Activated CD8-positive, alpha-beta T cell treated with anti-CD3 and anti-CD28 coated beads, Interleukin-2, amount 10 ng/mL, durations not matched to agents 7 days and 5 days (primary cell): ENCODE data around the gene MLXIP. TPM values are rescaled to one million over a fixed set of nuclear protein-coding genes. Genes with fewer than 3 reads are reported as not detected.
"Not testable (repeated sequence)": the region's sequence is repeated elsewhere in the genome, so short reads cannot be mapped to it uniquely, and the experiment has no call there.

ENCODE experiments used
- ATAC-seq: fragments of 150-1000 bp; cut with Tn5 transposase; one replicate; pipeline ENCODE4 v1.10.0; 2021; ENCODE audit warnings: moderate library complexity
- CTCF ChIA-PET: fragments of 350-600 bp; sonication (Branson Sonifier 250); formaldehyde crosslinking; loops from one replicate; lab custom pipeline; 2021; ENCODE audit warnings: antibody characterized with exemption; lab: Charles Lee
- POLR2A ChIA-PET: fragments of 350-600 bp; sonication (Branson Sonifier 250); formaldehyde crosslinking; loops from one replicate; lab custom pipeline; 2021; ENCODE audit warnings: antibody characterized with exemption; lab: Charles Lee
- DNase-seq: peaks from one replicate; pipeline ENCODE4 v3.0.0-alpha.2; 2020
- H3K27ac Mint-ChIP-seq: one replicate; pipeline ENCODE4 v1.8.0; 2021; ENCODE audit warnings: mild to moderate bottlenecking, mixed read lengths
- H3K27me3 Mint-ChIP-seq: one replicate; pipeline ENCODE4 v1.8.0; 2021; ENCODE audit warnings: low read depth, mixed read lengths
- H3K36me3 Mint-ChIP-seq: one replicate; pipeline ENCODE4 v1.8.0; 2021; ENCODE audit warnings: low read depth, mixed read lengths
- H3K4me1 Mint-ChIP-seq: one replicate; pipeline ENCODE4 v1.8.0; 2021; ENCODE audit warnings: low read depth, mixed read lengths
- H3K4me3 Mint-ChIP-seq: one replicate; pipeline ENCODE4 v1.8.0; 2021; ENCODE audit warnings: mild to moderate bottlenecking, mixed read lengths
- H3K9me3 Mint-ChIP-seq: one replicate; pipeline ENCODE4 v1.8.0; 2022; ENCODE audit warnings: mixed read lengths; ENCODE audit not compliant: insufficient read depth
- total RNA-seq, 2 experiments: library from RNA; stranded (reverse); gene quantifications; one replicate each; pipeline ENCODE4 v1.2.3, GENCODE V29; 2021

MLXIP gene
- total RNA-seq, 2 experiments from 2014 or later = 38.8 to 42.7 TPM

GRCh38 chr12:122040579-122041386 lies 37.8 kb upstream of the MLXIP start:
- CTCF ChIA-PET = no interaction called here
- DNase-seq (no peak), ATAC-seq (no peak)
- Mint-ChIP-seq H3K4me1 (no peaks in the 10 kb centered on the region), H3K4me3 (no peak overlapping the region), H3K27me3 (no peaks in the 10 kb centered on the region), H3K9me3 (no peaks in the 10 kb centered on the region), H3K27ac (no peak overlapping the region), H3K36me3 (peaks cover 10% of the 10 kb centered on the region)
- POLR2A ChIA-PET = no interaction called here

GRCh38 chr12:122041458-122041857 lies 37.1 kb upstream of the MLXIP start:
- CTCF ChIA-PET = interaction anchor here (1.0 kb wide), 1 partner anchor 13 kb away, joined by 3 read pairs; no protein-coding TSS in a partner anchor
- H3K36me3 Mint-ChIP-seq, H3K27ac Mint-ChIP-seq, H3K27me3 Mint-ChIP-seq, DNase-seq, H3K4me1 Mint-ChIP-seq, H3K4me3 Mint-ChIP-seq, H3K9me3 Mint-ChIP-seq, POLR2A ChIA-PET, ATAC-seq: not testable (repeated sequence)

GRCh38 chr12:122042910-122043309 lies 35.6 kb upstream of the MLXIP start:
- no peaks in the 10 kb centered on the region for H3K27me3 Mint-ChIP-seq
- peaks cover 4% of the 10 kb centered on the region for H3K36me3 Mint-ChIP-seq
- ChIA-PET POLR2A (no interaction called here), CTCF (interaction anchor here (0.6 to 1.4 kb wide), 5 partner anchors 11 to 127 kb away, joined by 3 to 4 read pairs (median 3); no protein-coding TSS in a partner anchor)
- H3K4me3 Mint-ChIP-seq = no peak overlapping the region
- H3K9me3 Mint-ChIP-seq = no peaks in the 10 kb centered on the region
- DNase-seq = no peak
- no peaks in the 10 kb centered on the region for H3K4me1 Mint-ChIP-seq
- H3K27ac Mint-ChIP-seq = no peak overlapping the region
- ATAC-seq = no peak

- no peak overlapping the region for H3K4me3 Mint-ChIP-seq
- ChIA-PET POLR2A (no interaction called here), CTCF (interaction anchor here (0.7 to 1.4 kb wide), 2 partner anchors 11 to 80 kb away, joined by 3 read pairs; no protein-coding TSS in a partner anchor)
- no peaks in the 10 kb centered on the region for H3K4me1 Mint-ChIP-seq
- no peaks in the 10 kb centered on the region for H3K9me3 Mint-ChIP-seq
- peaks cover 4% of the 10 kb centered on the region for H3K36me3 Mint-ChIP-seq
- ATAC-seq (no peak), DNase-seq (no peak)
- H3K27me3 Mint-ChIP-seq = no peaks in the 10 kb centered on the region
- no peak overlapping the region for H3K27ac Mint-ChIP-seq
Measured at GRCh38 chr12:122043476-122043875, 35.1 kb upstream of the MLXIP start.

GRCh38 chr12:122045262-122045661 lies 33.3 kb upstream of the MLXIP start:
- CTCF ChIA-PET = interaction anchor here (1.2 kb wide), 1 partner anchor 9 kb away, joined by 3 read pairs; no protein-coding TSS in a partner anchor
- POLR2A ChIA-PET = no interaction called here
- Mint-ChIP-seq H3K27me3 (no peaks in the 10 kb centered on the region), H3K4me3 (no peak overlapping the region), H3K36me3 (peaks cover 4% of the 10 kb centered on the region), H3K9me3 (no peaks in the 10 kb centered on the region), H3K27ac (no peak overlapping the region), H3K4me1 (no peaks in the 10 kb centered on the region)
- DNase-seq = no peak
- no peak for ATAC-seq

GRCh38 chr12:122046145-122046544 lies 32.4 kb upstream of the MLXIP start:
- H3K9me3 Mint-ChIP-seq = no peaks in the 10 kb centered on the region
- ATAC-seq (no peak), DNase-seq (no peak)
- H3K27ac Mint-ChIP-seq = no peak overlapping the region
- H3K4me3 Mint-ChIP-seq = no peak overlapping the region
- CTCF ChIA-PET = interaction anchor here (0.8 to 1.2 kb wide), 2 partner anchors 9 to 77 kb away, joined by 3 to 4 read pairs; no protein-coding TSS in a partner anchor
- POLR2A ChIA-PET = no interaction called here
- no peaks in the 10 kb centered on the region for H3K4me1 Mint-ChIP-seq
- H3K36me3 Mint-ChIP-seq = peaks cover 4% of the 10 kb centered on the region
- no peaks in the 10 kb centered on the region for H3K27me3 Mint-ChIP-seq

GRCh38 chr12:122048151-122048550 lies 30.4 kb upstream of the MLXIP start:
- H3K36me3 Mint-ChIP-seq = peaks cover 4% of the 10 kb centered on the region
- no peak for DNase-seq
- ATAC-seq = no peak
- no peaks in the 10 kb centered on the region for H3K9me3 Mint-ChIP-seq
- ChIA-PET POLR2A (interaction anchor here (0.6 kb wide), 1 partner anchor 235 kb away, joined by 3 read pairs; no protein-coding TSS in a partner anchor), CTCF (interaction anchor here (1.7 kb wide), 1 partner anchor 75 kb away, joined by 12 read pairs; no protein-coding TSS in a partner anchor)
- no peak overlapping the region for H3K4me3 Mint-ChIP-seq
- H3K4me1 Mint-ChIP-seq = no peaks in the 10 kb centered on the region
- H3K27me3 Mint-ChIP-seq = no peaks in the 10 kb centered on the region
- no peak overlapping the region for H3K27ac Mint-ChIP-seq

- H3K4me1 Mint-ChIP-seq = peaks cover 9% of the 10 kb centered on the region
- no peaks in the 10 kb centered on the region for H3K36me3 Mint-ChIP-seq
- no peaks in the 10 kb centered on the region for H3K9me3 Mint-ChIP-seq
- ATAC-seq (no peak), DNase-seq (no peak)
- no peak overlapping the region for H3K4me3 Mint-ChIP-seq
- H3K27ac Mint-ChIP-seq = no peak overlapping the region
- ChIA-PET CTCF (interaction anchor here (1.2 kb wide), 1 partner anchor 141 kb away, joined by 3 read pairs; no protein-coding TSS in a partner anchor), POLR2A (interaction anchor here (1.5 kb wide), 1 partner anchor 153 kb away, joined by 3 read pairs; the partner anchor contains the start of gene B3GNT4)
- no peaks in the 10 kb centered on the region for H3K27me3 Mint-ChIP-seq
Measured at GRCh38 chr12:122049827-122050226, 28.7 kb upstream of the MLXIP start.

- ChIA-PET CTCF (interaction anchor here (1.2 to 2.1 kb wide), 2 partner anchors 72 to 140 kb away, joined by 3 to 17 read pairs; no protein-coding TSS in a partner anchor), POLR2A (no interaction called here)
- no peaks in the 10 kb centered on the region for H3K36me3 Mint-ChIP-seq
- no peaks in the 10 kb centered on the region for H3K27me3 Mint-ChIP-seq
- ATAC-seq (no peak), DNase-seq (no peak)
- H3K9me3 Mint-ChIP-seq = no peaks in the 10 kb centered on the region
- H3K4me1 Mint-ChIP-seq = peaks cover 11% of the 10 kb centered on the region
- no peak overlapping the region for H3K4me3 Mint-ChIP-seq
- H3K27ac Mint-ChIP-seq = no peak overlapping the region
Measured at GRCh38 chr12:122050706-122051105, 27.9 kb upstream of the MLXIP start.

GRCh38 chr12:122051231-122051876 lies 27.2 kb upstream of the MLXIP start:
- DNase-seq (no peak), ATAC-seq (no peak)
- Mint-ChIP-seq H3K36me3 (no peaks in the 10 kb centered on the region), H3K4me3 (no peak overlapping the region), H3K4me1 (peaks cover 11% of the 10 kb centered on the region), H3K27ac (no peak overlapping the region), H3K27me3 (no peaks in the 10 kb centered on the region), H3K9me3 (no peaks in the 10 kb centered on the region)
- ChIA-PET POLR2A (no interaction called here), CTCF (interaction anchor here (1.2 to 2.1 kb wide), 2 partner anchors 72 to 139 kb away, joined by 3 to 17 read pairs; no protein-coding TSS in a partner anchor)

- no peaks in the 10 kb centered on the region for H3K27me3 Mint-ChIP-seq
- peaks cover 3% of the 10 kb centered on the region for H3K36me3 Mint-ChIP-seq
- H3K4me1 Mint-ChIP-seq = peaks cover 11% of the 10 kb centered on the region
- no peaks in the 10 kb centered on the region for H3K9me3 Mint-ChIP-seq
- no peak for DNase-seq
- no peak overlapping the region for H3K4me3 Mint-ChIP-seq
- H3K27ac Mint-ChIP-seq = no peak overlapping the region
- ATAC-seq = no peak
- ChIA-PET CTCF (interaction anchor here (2.1 kb wide), 1 partner anchor 71 kb away, joined by 17 read pairs; no protein-coding TSS in a partner anchor), POLR2A (no interaction called here)
Measured at GRCh38 chr12:122052285-122052684, 26.3 kb upstream of the MLXIP start.
